Measurements from ENCODE around the gene SORL1.

GRCh38 chr11:121449123-121449522 is 3.0 kb upstream of the SORL1 start:
- TF ChIP-seq EZH2 (IDR thresholded peaks at IDR 0.05; ENCODE audit: insufficient read depth, poor library complexity, severe bottlenecking) (no peak), EZH2phosphoT487 (IDR thresholded peaks at IDR 0.05; ENCODE audit: insufficient read depth, low read depth) (no peak)

Data from GM23248 (cell line).